OCI-LY1 (cell line): ENCODE data around the gene ARF1.

ENCODE experiments used
- H2AFZ ChIP-seq: fragments of 200-600 bp; sonication (generic), shearing (Covaris generic); 2 replicates; pipeline ENCODE4 v1.6.0; 2014; ENCODE audit warnings: antibody characterized with exemption, mild to moderate bottlenecking, low read length
- H3F3A ChIP-seq: fragments of 200-600 bp; sonication (generic), shearing (Covaris generic); 2 replicates; pipeline ENCODE4 v1.6.0; 2014; ENCODE audit warnings: mild to moderate bottlenecking, antibody characterized with exemption, low read length, moderate library complexity; ENCODE audit not compliant: insufficient read depth
- H3K27ac ChIP-seq: fragments of 200-600 bp; sonication (generic); 2 replicates; pipeline ENCODE4 v1.5.1; 2014; ENCODE audit warnings: low read length, mixed run types, mild to moderate bottlenecking, low read depth; ENCODE audit not compliant: poor library complexity, severe bottlenecking
- H3K27me3 ChIP-seq: fragments of 200-600 bp; sonication (generic); 2 replicates; pipeline ENCODE4 v1.6.0; 2014; ENCODE audit warnings: antibody characterized with exemption, mild to moderate bottlenecking, low read length, moderate library complexity; ENCODE audit not compliant: insufficient read depth
- H3K36me3 ChIP-seq: fragments of 200-600 bp; sonication (generic); 2 replicates; pipeline ENCODE4 v1.6.1; 2014; ENCODE audit warnings: mild to moderate bottlenecking, antibody characterized with exemption, low read length, moderate library complexity, mixed read lengths; ENCODE audit not compliant: insufficient read depth
- H3K4me1 ChIP-seq: fragments of 200-600 bp; sonication (generic); 2 replicates; pipeline ENCODE4 v1.5.1; 2014; ENCODE audit warnings: mild to moderate bottlenecking, low read length, moderate library complexity; ENCODE audit not compliant: insufficient read depth, severe bottlenecking
- H3K4me2 ChIP-seq: fragments of 200-600 bp; sonication (generic), shearing (Covaris generic); 2 replicates; pipeline ENCODE4 v1.6.1; 2014; ENCODE audit warnings: low read length
- H3K4me3 ChIP-seq: fragments of 200-600 bp; sonication (generic); 2 replicates; pipeline ENCODE4 v1.5.1; 2014; ENCODE audit warnings: low read length, low read depth, mild to moderate bottlenecking, mixed read lengths; ENCODE audit not compliant: poor library complexity, severe bottlenecking
- H3K79me2 ChIP-seq: fragments of 200-600 bp; shearing (Covaris generic); 2 replicates; pipeline ENCODE4 v1.6.1; 2016; ENCODE audit warnings: mixed run types, low read length, mixed read lengths; ENCODE audit not compliant: insufficient read depth
- H3K9ac ChIP-seq: fragments of 200-600 bp; sonication (generic), shearing (Covaris generic); 2 replicates; pipeline ENCODE4 v1.6.1; 2014; ENCODE audit warnings: mild to moderate bottlenecking, low read length, mixed read lengths
- H3K9me2 ChIP-seq: fragments of 200-600 bp; sonication (generic), shearing (Covaris generic); 2 replicates; pipeline ENCODE4 v1.6.1; 2014; ENCODE audit warnings: low read depth, mild to moderate bottlenecking, low read length, mixed read lengths
- H3K9me3 ChIP-seq: fragments of 200-600 bp; shearing (Covaris generic); 2 replicates; pipeline ENCODE4 v1.6.1; 2014; ENCODE audit warnings: low read length, mixed read lengths
- H4K20me1 ChIP-seq: fragments of 200-600 bp; sonication (generic), shearing (Covaris generic); 2 replicates; pipeline ENCODE4 v1.6.0; 2016; ENCODE audit warnings: mild to moderate bottlenecking, low read length; ENCODE audit not compliant: insufficient read depth
- CTCF ChIP-seq: fragments of 200-600 bp; sonication (generic), shearing (Covaris generic); IDR thresholded peaks from 2 replicates; pipeline ENCODE4 v1.5.1; 2017; ENCODE audit warnings: mild to moderate bottlenecking, antibody characterized with exemption, low read length, moderate library complexity, mixed read lengths
- EZH2 ChIP-seq: fragments of 200-600 bp; sonication (generic), shearing (Covaris generic); IDR thresholded peaks from 2 replicates; pipeline ENCODE4 v1.8.0; 2017; ENCODE audit warnings: borderline replicate concordance, mixed run types, mild to moderate bottlenecking, antibody characterized with exemption, low read length, moderate library complexity, mixed read lengths

Gene ARF1

GRCh38 chr1:228062085-228062791 lies 20.3 kb upstream of the ARF1 start:
- no peaks in the 10 kb centered on the region for H4K20me1 ChIP-seq
- no peak for TF ChIP-seq EZH2
- no peak for TF ChIP-seq CTCF
- H3K4me2 ChIP-seq = no peak overlapping the region
- no peaks in the 10 kb centered on the region for H3K27me3 ChIP-seq
- H3K27ac ChIP-seq = no peak overlapping the region
- H3K4me3 ChIP-seq = no peak overlapping the region
- no peaks in the 10 kb centered on the region for H3K9me3 ChIP-seq
- H3K9ac ChIP-seq = no peak overlapping the region
- H3K79me2 ChIP-seq = no peaks in the 10 kb centered on the region
- H2AFZ ChIP-seq = no peak overlapping the region
- no peaks in the 10 kb centered on the region for H3K4me1 ChIP-seq
- H3K9me2 ChIP-seq = no peaks in the 10 kb centered on the region
- no peaks in the 10 kb centered on the region for H3K36me3 ChIP-seq
- no peaks in the 10 kb centered on the region for H3F3A ChIP-seq

- Histone ChIP-seq H3K27ac (no peak overlapping the region), H3K9me3 (no peaks in the 10 kb centered on the region), H3K9me2 (no peaks in the 10 kb centered on the region), H3K9ac (no peak overlapping the region), H4K20me1 (no peaks in the 10 kb centered on the region), H3K36me3 (no peaks in the 10 kb centered on the region), H3K4me3 (no peak overlapping the region), H3K79me2 (no peaks in the 10 kb centered on the region), H3K27me3 (no peaks in the 10 kb centered on the region), H3K4me1 (no peaks in the 10 kb centered on the region), H3F3A (no peaks in the 10 kb centered on the region), H3K4me2 (no peak overlapping the region), H2AFZ (no peak overlapping the region)
- TF ChIP-seq EZH2 (no peak), CTCF (no peak)
Observed at GRCh38 chr1:228062812-228063211, 19.7 kb upstream of the ARF1 start.

GRCh38 chr1:228063251-228064191 lies 19.0 kb upstream of the ARF1 start:
- no peaks in the 10 kb centered on the region for H3F3A ChIP-seq
- no peaks in the 10 kb centered on the region for H3K9me2 ChIP-seq
- no peaks in the 10 kb centered on the region for H3K79me2 ChIP-seq
- TF ChIP-seq CTCF (no peak), EZH2 (no peak)
- no peaks in the 10 kb centered on the region for H3K4me1 ChIP-seq
- no peak overlapping the region for H3K27ac ChIP-seq
- no peak overlapping the region for H3K4me3 ChIP-seq
- no peak overlapping the region for H2AFZ ChIP-seq
- no peaks in the 10 kb centered on the region for H4K20me1 ChIP-seq
- no peak overlapping the region for H3K9ac ChIP-seq
- H3K36me3 ChIP-seq = no peaks in the 10 kb centered on the region
- H3K4me2 ChIP-seq = no peak overlapping the region
- H3K9me3 ChIP-seq = no peaks in the 10 kb centered on the region
- H3K27me3 ChIP-seq = no peaks in the 10 kb centered on the region
